GM18498 (cell line): ENCODE results near the gene UBXN11.
A peak's percentile ranks its signal among the peaks of the same experiment; 100 is the strongest.
"Not testable (repeated sequence)": the region's sequence is repeated elsewhere in the genome, so short reads cannot be mapped to it uniquely, and the experiment has no call there.

Experiments
- ATAC-seq: cut with Tn5 transposase; IDR thresholded peaks from one replicate; pipeline ENCODE4 v1.9.1; 2021; ENCODE audit warnings: mild to moderate bottlenecking, moderate library complexity; ENCODE audit not compliant: unreplicated experiment

UBXN11 gene

GRCh38 chr1:26307363-26307781, 936 bp upstream of the UBXN11 start:
- ATAC-seq = no peak

- peak; percentile 11 for ATAC-seq
Observed at GRCh38 chr1:26305667-26306289, 658 bp downstream of the UBXN11 start.

GRCh38 chr1:26302733-26303405, 3.6 kb downstream of the UBXN11 start:
- ATAC-seq = no peak

- no peak for ATAC-seq
Observed at GRCh38 chr1:26300578-26301275, 5.7 kb downstream of the UBXN11 start.

- no peak for ATAC-seq
Observed at GRCh38 chr1:26297791-26298124, 8.7 kb downstream of the UBXN11 start.

GRCh38 chr1:26297057-26297790, 9.2 kb downstream of the UBXN11 start:
- no peak for ATAC-seq

GRCh38 chr1:26296340-26297056, 9.9 kb downstream of the UBXN11 start:
- ATAC-seq = no peak

- no peak for ATAC-seq
Observed at GRCh38 chr1:26295194-26296138, 11.0 kb downstream of the UBXN11 start.

- no peak for ATAC-seq
Observed at GRCh38 chr1:26293911-26294463, 12.4 kb downstream of the UBXN11 start.

- ATAC-seq = not testable (repeated sequence)
Observed at GRCh38 chr1:26292735-26293134, 13.7 kb downstream of the UBXN11 start.

GRCh38 chr1:26291939-26292338, 14.5 kb downstream of the UBXN11 start:
- no peak for ATAC-seq

GRCh38 chr1:26291433-26291832, 15.0 kb downstream of the UBXN11 start:
- ATAC-seq = no peak

- ATAC-seq = no peak
Observed at GRCh38 chr1:26290882-26291261, 15.6 kb downstream of the UBXN11 start.

GRCh38 chr1:26290122-26290881, 16.1 kb downstream of the UBXN11 start:
- peak; percentile 4 for ATAC-seq

GRCh38 chr1:26289158-26290059, 17.0 kb downstream of the UBXN11 start:
- peak; percentile 42 for ATAC-seq

- ATAC-seq = no peak
Observed at GRCh38 chr1:26288311-26288941, 18.0 kb downstream of the UBXN11 start.

- no peak for ATAC-seq
Observed at GRCh38 chr1:26287811-26288210, 18.6 kb downstream of the UBXN11 start.
